Kidney epithelial cell (primary cell): Measurements from ENCODE around the gene AKT2. TPM values are rescaled to one million over a fixed set of nuclear protein-coding genes. Genes with fewer than 3 reads are reported as not detected.

Source experiments
- DNase-seq: peaks from one replicate; pipeline ENCODE4 v3.0.0-alpha.2; 2010; ENCODE audit warnings: low read depth
- H3K27me3 ChIP-seq: 2 replicates; pipeline ENCODE4 v1.6.0; 2011; ENCODE audit warnings: low read length; ENCODE audit not compliant: control insufficient read depth, insufficient read depth
- H3K36me3 ChIP-seq: 2 replicates; pipeline ENCODE4 v1.5.1; 2011; ENCODE audit warnings: low read length; ENCODE audit not compliant: control insufficient read depth, insufficient read depth
- H3K4me3 ChIP-seq: 2 replicates; pipeline ENCODE4 v1.5.1; 2011; ENCODE audit warnings: low read depth, mild to moderate bottlenecking, control low read depth, low read length
- CTCF ChIP-seq: IDR thresholded peaks from 2 replicates; pipeline ENCODE4 v1.5.1; 2011; ENCODE audit warnings: mild to moderate bottlenecking, moderate library complexity, low read length, control low read depth, inconsistent platforms; ENCODE audit not compliant: insufficient read depth, poor library complexity, severe bottlenecking
- total RNA-seq: library from RNA; depleted of rRNA; stranded (reverse); fragments of >200 nt; gene quantifications from 2 replicates; pipeline ENCODE4 v1.2.3, GENCODE V29; 2015

Gene AKT2
- total RNA-seq, 1 donor from 2014 or later = 73.5 TPM

GRCh38 chr19:40305403-40305802 is 20.3 kb upstream of the AKT2 start:
- no peaks in the 10 kb centered on the region for H3K27me3 ChIP-seq
- no peak overlapping the region for H3K4me3 ChIP-seq
- peak; percentile 60 for DNase-seq
- H3K36me3 ChIP-seq = no peaks in the 10 kb centered on the region
- peak; percentile 76 for TF ChIP-seq CTCF

- DNase-seq = no peak
Measured at GRCh38 chr19:40304306-40304705, 19.2 kb upstream of the AKT2 start.

GRCh38 chr19:40303765-40304164 is 18.6 kb upstream of the AKT2 start:
- no peak for TF ChIP-seq CTCF
- DNase-seq = no peak
- H3K4me3 ChIP-seq = no peak overlapping the region

More at GRCh38 chr19:40304306-40304705, 19.2 kb upstream of the AKT2 start:
- no peak for TF ChIP-seq CTCF
- Histone ChIP-seq H3K4me3 (no peak overlapping the region), H3K36me3 (no peaks in the 10 kb centered on the region), H3K27me3 (no peaks in the 10 kb centered on the region)

GRCh38 chr19:40302224-40303011 is 17.3 kb upstream of the AKT2 start:
- H3K4me3 ChIP-seq = no peak overlapping the region
- no peaks in the 10 kb centered on the region for H3K36me3 ChIP-seq
- no peaks in the 10 kb centered on the region for H3K27me3 ChIP-seq
- no peak for DNase-seq
- no peak for TF ChIP-seq CTCF

More at GRCh38 chr19:40303765-40304164, 18.6 kb upstream of the AKT2 start:
- no peaks in the 10 kb centered on the region for H3K27me3 ChIP-seq
- H3K36me3 ChIP-seq = no peaks in the 10 kb centered on the region

GRCh38 chr19:40300668-40301067 is 15.5 kb upstream of the AKT2 start:
- DNase-seq = no peak
- Histone ChIP-seq H3K36me3 (no peaks in the 10 kb centered on the region), H3K4me3 (no peak overlapping the region), H3K27me3 (no peaks in the 10 kb centered on the region)
- no peak for TF ChIP-seq CTCF

- no peaks in the 10 kb centered on the region for H3K36me3 ChIP-seq
- no peaks in the 10 kb centered on the region for H3K27me3 ChIP-seq
- no peak for TF ChIP-seq CTCF
- H3K4me3 ChIP-seq = no peak overlapping the region
- no peak for DNase-seq
Measured at GRCh38 chr19:40298026-40298425, 12.9 kb upstream of the AKT2 start.
